ENCODE measurements around the gene KDM4B.

DNA sequence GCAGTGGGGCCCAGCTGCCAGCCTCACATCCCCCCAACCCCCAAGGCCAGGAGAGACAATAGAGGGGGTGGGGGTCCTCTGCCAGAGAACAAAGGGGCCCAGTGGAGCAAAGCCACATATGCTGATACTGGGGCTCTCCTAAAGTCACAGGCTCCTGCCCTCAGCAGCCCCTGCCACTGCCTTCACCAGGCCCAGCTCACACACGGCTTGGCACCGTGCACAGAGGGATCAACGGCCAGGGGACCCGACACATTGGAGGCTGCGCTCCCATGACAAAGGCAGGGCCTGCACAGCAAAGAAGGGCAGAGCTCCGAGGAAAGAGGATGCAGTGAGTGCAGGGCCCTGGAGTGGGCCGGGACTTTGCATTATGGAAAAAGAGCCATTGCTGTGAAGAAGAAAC is 146.4 kb downstream of the KDM4B start:
- no peak for TF ChIP-seq POLR2A (IDR thresholded peaks at IDR 0.05)
- TF ChIP-seq, protein P1, sequence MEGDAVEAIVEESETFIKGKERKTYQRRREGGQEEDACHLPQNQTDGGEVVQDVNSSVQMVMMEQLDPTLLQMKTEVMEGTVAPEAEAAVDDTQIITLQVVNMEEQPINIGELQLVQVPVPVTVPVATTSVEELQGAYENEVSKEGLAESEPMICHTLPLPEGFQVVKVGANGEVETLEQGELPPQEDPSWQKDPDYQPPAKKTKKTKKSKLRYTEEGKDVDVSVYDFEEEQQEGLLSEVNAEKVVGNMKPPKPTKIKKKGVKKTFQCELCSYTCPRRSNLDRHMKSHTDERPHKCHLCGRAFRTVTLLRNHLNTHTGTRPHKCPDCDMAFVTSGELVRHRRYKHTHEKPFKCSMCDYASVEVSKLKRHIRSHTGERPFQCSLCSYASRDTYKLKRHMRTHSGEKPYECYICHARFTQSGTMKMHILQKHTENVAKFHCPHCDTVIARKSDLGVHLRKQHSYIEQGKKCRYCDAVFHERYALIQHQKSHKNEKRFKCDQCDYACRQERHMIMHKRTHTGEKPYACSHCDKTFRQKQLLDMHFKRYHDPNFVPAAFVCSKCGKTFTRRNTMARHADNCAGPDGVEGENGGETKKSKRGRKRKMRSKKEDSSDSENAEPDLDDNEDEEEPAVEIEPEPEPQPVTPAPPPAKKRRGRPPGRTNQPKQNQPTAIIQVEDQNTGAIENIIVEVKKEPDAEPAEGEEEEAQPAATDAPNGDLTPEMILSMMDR (IDR thresholded peaks at IDR 0.05), result no peak
